Dedifferentiated amniotic fluid mesenchymal stem cell (primary cell): ENCODE measurements around the gene SPRY1.

Experiments
- DNase-seq: peaks from one replicate; pipeline ENCODE4 v3.0.0-alpha.2; 2016; ENCODE audit errors: extremely low spot score

Gene SPRY1

GRCh38 chr4:123396307-123397143 lies at the start of gene SPRY1:
Gene SPRY1, plus strand, starts transcription at chr4:123396795. Its CDS starts 4,797 bp downstream, at chr4:123401592.
- DNase-seq: peak; percentile 92

GRCh38 chr4:123346951-123347350 lies 49.6 kb upstream of the SPRY1 start:
- no peak for DNase-seq

DNA sequence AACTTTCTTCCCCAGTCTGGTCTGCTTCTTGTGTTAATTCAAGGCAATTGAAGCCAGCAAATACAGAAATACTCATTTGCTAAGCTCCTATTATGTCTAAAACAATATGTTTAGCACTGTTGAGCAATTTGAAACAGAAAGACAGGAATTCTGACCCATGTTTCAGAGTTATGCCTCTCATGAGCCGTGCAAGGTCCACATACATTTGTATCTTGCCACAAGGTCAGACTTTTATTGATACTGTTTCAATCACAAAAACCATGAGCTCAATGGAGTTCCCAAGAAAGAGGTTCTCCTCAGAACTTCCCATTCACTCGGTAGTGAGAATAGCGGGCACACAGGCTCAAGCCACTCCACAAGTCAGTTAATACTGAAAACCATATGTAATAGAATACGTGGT lies 47.6 kb upstream of the SPRY1 start:
- DNase-seq: no peak

DNA sequence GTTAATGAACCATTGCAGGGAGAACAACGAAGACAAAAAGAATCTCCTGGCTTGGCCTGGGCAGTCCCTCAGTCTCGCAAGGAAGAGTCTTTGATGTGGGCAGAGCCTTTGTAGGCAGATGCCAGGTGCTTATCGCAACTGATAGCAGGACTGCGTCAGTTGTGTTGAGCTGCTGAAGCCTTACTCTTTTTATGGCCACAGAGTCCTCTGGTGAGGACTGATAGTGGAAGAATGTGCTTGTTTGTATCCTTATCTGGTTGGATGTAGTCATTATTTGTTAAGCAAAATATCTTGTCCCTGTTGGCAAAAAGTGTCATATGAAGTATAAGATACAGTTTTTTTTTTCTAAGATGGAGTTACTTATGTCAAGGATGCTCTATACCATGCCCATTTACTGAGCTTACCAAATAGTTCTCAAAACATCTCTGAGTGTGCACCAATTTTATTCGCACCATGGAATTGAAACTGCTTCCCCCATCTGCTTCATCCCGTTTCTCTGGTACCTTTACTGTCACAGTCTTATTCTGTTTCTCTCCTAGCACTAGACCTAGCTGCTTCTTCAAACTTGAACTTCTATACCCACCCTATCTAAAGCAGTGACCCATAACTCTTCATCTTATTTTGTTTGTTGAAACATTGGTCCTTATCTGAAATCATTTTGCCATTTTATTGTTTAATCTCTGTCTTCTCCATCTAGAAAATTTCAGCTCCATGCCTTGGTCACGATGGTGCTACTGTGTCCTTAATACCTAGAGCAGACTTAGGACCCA lies 47.0 kb upstream of the SPRY1 start:
- DNase-seq: no peak

DNA sequence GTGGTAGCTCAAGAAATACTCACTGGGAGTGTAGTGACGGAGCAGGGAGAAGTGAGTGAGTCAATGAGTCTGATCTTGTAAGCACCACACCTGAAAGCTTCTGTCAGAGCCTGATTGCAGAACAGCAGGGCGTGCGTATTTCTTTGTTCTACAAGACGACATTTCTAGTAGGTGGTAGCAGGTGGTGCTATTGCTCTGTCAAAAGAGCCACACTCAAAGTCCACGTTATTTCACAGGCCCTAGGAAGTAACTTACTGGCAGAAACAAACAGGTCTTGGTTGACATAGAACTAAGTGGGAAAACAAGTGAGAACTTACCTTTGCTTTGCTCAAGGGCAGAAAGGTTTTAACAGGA lies 46.4 kb upstream of the SPRY1 start:
- DNase-seq: no peak

DNA sequence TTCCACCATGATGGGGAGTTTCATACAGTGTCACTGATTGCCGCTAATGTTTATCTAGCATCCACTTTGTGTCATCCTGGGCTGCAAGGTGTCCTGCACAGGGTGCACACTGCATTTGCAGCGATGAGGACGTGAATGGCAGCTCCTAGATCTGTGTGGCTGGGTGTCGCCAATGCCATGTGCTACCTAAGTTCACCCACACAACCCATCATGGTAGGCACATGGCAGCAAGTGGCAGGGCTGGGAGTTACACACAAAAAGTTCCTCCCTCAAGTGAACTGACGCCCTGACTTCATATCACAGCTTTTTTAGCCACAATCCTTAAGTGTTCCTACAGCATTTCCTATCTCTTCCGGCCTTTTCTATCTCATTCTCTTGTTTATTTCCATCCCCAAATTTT lies 45.9 kb upstream of the SPRY1 start:
- no peak for DNase-seq

- DNase-seq: no peak
Observed at GRCh38 chr4:123351713-123352112, 44.9 kb upstream of the SPRY1 start.

- peak; percentile 16 for DNase-seq
Observed at GRCh38 chr4:123352240-123352945, 44.2 kb upstream of the SPRY1 start.

- no peak for DNase-seq
Observed at GRCh38 chr4:123352966-123353365, 43.6 kb upstream of the SPRY1 start.

- no peak for DNase-seq
Observed at GRCh38 chr4:123353656-123354055, 42.9 kb upstream of the SPRY1 start.

- no peak for DNase-seq
Observed at GRCh38 chr4:123354701-123355100, 41.9 kb upstream of the SPRY1 start.

GRCh38 chr4:123356921-123357320 lies 39.7 kb upstream of the SPRY1 start:
- DNase-seq: no peak

DNA sequence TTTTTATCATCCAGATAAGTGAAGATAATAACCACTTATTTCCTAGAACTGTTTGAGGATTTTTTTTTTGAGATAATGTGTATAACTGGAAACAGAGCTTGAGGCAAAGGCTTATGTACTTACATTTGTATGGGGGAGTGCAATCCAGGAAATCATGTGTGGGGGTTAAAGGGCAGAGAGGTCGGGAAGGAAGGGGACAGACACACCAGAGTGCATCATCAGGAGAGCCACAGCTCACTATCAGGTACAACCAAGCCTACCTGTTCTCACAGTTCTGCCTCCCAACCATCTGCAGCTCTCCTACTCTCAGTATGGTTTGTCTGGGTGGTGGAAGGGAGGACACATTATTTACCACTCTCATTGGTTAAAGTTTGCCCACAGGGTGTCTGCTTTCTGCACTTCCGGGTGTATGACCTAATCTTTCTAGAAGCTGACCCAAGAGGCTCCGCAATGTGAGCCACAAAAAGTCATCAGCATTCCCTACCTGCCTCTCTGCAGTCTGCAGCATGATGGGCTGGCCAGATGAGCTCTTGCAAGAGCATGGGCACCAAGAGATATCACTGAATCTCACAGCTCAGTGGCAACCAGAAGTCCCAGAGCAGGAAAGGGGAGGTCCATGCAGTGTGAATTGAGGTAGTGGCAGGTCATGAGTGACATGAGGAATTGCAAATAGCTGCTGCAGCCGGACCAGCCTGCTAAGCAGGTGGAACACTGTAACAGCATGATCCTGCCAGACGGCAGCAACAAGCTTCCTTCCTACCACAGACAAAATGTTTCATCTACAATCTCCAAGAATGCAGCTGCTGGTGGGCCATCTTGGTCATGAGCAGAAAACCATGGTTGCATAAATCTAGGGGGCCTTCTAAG lies 36.9 kb upstream of the SPRY1 start:
- no peak for DNase-seq

DNA sequence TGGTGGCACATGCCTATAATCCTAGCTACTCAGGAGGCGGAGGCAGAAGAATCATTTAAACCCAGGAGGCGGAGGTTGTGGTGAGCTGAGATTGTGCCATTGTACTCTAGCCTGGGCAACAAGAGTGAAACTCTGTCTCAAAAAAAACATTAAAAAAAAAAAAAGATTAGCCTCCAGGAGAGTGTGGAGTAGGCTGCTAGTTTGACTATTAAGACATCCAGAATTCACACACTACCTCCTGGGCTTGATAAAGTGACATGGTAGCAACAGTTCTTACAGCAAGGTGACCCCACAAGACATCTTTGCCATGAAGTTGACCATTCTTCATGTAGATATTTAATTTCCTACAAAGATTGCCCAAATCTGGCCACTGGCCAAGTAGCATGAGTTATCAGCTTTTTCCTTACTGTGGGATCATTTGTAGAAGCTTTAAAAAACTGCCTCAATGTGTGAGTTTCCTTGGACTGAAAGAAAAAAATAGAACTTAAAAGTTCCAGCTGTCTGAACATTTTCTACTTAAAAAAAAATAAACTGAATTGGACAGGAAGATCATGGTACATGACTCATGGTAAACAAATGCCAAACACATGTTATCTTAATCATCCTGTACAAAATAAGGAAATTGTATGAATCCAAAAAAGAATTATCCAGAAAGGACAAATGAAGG lies 35.3 kb upstream of the SPRY1 start:
- peak; percentile 92 for DNase-seq

DNA sequence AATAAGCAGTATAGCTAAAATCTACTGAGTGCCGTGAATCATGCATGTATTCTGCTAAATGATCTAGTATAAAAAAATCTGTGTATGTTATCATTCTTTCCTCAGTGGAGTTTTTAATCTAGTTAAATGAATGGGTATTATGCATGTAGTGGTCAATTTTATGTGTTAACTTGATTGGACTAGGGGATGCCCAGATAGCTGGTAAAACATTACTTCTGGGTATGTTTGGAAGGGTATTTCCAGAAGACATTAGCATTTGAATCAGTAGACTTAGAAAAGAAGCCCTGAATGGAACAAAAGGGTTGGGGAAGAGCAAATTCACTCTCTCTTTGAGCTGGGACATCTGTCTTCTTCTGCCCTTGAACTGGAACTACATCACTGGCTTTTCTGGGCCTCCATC lies 34.5 kb upstream of the SPRY1 start:
- DNase-seq: no peak

- DNase-seq: no peak
Observed at GRCh38 chr4:123363729-123364128, 32.9 kb upstream of the SPRY1 start.

DNA sequence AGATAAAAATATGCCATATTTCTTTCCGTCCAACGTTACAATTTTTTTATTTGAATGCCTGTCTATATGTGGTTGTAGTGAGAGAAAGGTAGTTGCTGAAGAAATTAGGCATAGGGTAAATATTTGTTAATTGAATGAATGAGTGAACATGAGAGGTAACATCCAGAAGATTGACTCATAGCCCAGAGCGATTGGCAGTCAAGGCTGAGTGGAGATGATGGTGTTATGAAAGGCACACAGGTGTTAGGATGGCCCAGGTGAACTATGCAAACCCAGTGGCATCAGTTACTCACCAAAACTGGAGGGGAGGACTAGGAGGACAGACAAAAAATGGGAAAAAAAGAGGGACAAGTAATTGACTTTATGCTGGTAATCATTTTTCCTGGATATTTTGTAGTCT lies 31.7 kb upstream of the SPRY1 start:
- DNase-seq: no peak

DNA sequence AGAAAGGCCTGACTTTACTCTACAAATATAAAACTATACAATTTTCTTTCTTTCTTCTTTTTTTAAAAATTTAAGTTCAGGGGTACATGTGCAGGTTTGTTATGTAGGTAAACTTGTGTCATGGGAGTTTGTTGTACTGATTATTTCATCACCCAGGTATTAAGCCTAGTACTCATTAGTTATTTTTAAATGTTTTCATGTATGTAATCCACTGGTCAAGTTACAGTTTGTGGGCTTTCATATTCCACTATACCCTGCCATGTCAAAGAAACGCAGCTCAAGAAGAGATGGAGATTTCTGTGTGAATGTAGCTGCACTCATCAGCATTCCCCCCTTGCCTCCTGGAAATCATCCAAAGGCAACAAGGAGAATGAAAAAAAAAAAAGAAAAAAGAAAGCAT lies 31.2 kb upstream of the SPRY1 start:
- no peak for DNase-seq

GRCh38 chr4:123366144-123366748 lies 30.3 kb upstream of the SPRY1 start:
- DNase-seq: no peak

DNA sequence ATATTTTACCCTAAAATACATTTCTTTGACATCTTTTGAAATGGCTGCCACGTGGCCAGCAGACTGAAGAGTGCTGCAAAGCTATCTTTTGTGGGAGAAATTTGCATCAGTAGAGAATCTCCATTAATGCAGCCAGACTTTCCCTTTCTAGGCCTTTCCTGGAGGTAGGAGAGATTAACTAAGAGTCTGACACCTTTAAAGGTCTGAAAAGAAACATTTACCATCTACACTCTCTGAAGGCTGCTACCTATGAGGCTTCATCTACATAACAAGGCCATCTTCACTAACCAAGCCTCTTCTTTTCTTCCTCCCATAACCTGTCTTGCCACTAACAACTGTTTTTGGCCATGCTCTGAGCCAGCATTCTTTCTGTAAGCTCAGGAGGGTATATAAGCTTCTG lies 17.8 kb upstream of the SPRY1 start:
- no peak for DNase-seq

GRCh38 chr4:123379392-123379791 lies 17.2 kb upstream of the SPRY1 start:
- no peak for DNase-seq
